Measurements from ENCODE around the gene EXOC6B.
"Not testable (repeated sequence)": the region's sequence is repeated elsewhere in the genome, so short reads cannot be mapped to it uniquely, and the experiment has no call there.

EXOC6B gene

DNA sequence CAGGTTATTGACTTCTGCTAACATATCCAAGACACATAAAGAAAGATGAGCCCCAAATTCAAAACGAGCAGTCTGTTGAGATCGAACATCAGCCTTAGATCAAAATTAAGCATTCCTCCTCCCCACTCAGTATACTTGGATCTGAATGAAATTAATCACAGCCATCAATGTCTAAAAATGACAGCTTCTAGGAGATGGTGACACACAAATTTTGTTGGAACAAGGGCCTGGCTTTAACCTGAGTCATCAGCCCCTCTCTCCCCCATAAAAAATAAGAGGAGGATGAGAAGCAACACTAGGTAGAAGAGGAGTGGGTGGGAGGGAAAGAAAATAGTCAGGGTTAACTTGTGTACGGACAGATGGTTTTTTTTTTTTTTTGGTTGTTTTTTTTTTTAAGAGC, 223.1 kb downstream of the EXOC6B start:
- no peak for DNase-seq

DNA sequence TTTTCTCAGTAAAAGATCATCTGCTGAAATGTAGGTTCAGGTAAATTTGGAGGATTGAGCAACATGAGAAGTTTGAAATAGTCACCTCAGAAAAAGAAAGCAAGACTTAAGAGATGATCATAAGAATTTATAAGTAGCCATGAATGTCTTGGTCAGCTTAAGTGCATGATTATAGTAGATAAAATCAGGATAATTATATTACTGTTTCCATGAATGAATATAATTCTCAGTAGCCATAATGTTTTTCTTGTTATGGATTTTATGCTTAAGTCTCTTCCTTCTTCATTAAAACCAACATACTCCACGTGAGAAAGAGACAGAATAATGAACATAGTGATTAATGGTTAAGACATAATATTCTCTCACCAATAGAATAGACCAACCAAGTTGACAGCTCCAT, 223.7 kb downstream of the EXOC6B start:
- DNase-seq, result no peak

DNA sequence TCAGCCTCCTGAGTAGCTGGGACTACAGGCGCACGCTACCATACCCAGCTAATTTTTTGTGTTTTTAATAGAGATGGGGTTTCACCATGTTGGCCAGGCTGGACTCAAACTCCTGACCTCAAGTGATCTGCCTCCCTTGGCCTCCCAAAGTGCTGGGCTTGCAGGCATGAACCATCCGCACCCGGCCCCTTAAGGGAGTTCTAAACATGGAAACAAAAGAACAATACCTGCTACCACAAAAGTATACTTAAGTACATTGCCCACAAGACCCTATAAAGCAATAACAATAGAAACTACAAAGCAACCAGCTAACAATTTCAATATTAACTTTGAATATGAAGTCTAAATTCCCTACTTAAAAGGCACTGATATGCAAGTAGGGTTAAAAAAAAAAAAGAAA, 242.0 kb downstream of the EXOC6B start:
- DNase-seq, result not testable (repeated sequence)

DNA sequence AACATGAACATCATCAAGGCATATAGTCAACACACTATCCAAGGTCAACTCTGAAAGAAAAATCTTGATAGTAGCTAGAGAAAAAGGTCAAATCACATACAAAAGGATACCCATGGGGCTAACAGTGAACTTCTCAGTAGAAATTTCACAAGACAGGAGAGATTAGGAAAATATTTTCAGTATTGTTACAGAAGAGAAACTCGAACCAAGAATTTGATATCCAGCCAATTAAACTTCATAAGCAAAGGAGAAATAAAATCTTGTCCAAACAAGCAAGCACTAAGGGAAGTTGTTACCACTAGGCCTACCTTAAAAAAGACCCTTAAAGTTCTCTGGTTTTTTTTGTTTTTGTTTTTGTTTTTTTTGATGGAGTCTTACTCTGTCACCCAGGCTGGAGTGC, 242.5 kb downstream of the EXOC6B start:
- DNase-seq, result no peak

DNA sequence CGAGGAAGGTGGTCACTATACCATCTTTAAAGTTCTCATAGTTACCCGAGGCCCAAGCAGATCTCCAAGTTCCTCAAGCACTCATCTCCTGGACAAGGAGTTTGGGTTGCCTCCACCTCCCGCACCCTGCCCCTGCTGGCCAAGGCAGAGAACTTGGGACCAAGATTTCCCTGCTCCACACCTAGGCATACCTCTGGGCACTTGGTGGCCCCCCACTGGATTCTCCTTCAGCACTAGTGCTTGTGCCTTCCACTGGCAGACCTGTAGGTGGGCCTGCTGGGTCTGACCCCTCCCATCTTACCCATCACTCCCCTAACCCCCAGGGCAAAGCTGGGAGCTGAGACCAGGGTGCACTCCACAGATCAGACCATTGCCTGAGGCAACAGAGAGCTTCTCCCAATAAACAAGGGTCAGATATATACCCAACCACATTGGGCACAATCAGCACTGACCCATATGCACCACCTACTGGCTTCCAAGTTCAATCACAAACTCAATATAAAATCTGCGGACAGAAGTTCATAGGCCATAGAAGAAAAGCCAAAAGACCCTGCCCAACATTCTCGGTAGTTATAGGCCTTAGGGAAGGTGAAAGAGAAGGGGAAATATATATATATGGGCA, 244.2 kb downstream of the EXOC6B start:
- no peak for DNase-seq

DNA sequence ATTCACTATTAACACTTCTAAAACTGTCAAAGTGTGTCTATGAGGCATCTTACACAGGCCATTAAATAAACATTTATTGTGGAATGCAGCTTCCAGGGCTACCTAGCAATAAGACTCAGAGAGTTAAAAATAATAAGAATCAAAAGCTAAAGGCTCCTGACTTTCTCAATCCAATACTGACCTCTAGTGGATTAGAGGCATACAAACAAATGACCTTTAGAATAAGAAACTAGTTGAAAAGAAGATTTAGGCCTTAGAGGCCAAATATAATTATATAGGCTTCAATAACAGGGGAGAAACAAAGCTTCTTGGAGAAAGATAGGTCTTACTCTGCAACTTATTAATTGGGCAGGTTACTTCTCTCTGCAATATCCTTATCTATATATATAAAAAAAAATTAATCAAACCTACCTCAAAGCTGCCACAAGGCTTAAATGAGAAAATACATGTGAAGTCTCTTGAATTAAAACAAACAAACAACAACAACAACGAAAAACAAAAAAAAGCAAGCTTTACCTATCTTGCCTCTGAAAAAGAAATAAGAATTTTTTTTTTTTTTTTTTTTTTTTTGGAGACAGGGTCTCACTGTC, 246.1 kb downstream of the EXOC6B start:
- no peak for DNase-seq

DNA sequence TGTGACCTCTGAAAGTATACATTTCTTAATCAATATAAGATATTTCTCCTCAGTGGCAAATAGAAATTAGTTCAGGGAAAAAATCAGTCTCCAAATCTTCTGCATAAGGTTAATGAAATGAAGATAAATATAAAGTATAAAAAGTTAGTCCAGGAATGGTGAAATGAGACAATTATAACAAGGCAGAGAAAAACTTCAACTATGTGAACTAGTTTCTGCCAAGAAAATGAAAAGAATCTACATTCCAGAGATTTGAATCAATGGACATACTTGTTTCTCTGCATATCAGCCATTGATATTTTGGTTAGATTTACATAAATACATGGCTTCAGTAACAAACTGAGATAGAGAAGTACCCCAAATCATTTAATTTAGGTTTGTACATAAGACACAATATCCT, 249.0 kb downstream of the EXOC6B start:
- no peak for DNase-seq

DNA sequence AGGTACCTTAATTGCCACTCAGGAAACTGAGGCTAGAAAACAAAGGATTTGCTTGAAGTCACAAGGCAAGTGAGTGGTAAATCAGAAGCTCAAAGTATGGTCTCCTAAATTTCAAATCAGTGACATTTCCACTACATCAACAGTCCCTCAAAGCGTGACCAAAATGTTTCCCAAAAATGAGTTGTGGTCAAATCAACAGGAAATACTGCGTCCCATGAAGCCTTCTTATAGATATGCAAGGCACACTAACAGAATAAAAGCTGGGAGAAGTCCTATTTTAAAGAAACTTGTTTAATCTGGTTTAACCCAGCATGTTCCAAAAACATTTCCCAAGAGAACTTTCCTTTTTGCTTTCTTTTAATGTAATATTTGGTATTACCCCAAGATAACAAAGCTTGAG, 249.4 kb downstream of the EXOC6B start:
- no peak for DNase-seq

DNA sequence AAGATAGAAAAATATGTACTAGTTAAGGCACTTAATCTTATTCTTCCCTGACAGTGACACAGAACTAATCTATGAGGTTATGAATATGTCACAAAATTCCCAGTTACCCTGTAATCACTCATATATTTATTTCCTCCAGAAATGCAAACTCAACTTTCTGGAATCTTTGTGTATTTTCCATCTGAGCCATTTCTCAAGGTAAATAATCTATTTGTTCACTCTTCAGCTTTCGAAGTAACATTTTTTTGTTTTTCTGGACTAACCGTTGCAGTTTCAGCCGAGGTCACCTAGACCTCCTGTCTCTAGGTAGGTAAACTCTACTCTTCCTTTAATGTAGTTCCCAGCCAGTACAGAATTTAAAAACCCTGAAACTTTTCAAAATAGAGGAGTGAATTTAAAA, 250.9 kb downstream of the EXOC6B start:
- no peak for DNase-seq

DNA sequence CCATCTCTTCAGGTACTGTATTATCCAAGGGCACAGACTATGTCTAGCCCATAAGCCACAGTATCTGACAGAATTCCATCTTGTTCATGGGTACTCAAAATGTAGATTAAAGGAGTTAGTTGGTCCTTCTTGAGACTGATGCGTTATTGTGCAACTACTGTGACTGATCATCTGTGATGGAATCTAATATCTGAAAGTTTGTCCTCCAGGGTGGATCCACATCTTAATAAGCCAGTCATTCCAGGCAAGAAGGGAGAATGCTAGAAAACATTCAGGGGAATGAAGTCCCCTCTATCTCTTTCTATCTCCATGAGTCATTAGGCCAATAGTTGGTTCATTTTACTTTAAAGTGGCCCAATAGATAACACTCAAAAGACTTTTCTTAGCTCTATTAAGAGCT, 252.6 kb downstream of the EXOC6B start:
- DNase-seq, result no peak

DNA sequence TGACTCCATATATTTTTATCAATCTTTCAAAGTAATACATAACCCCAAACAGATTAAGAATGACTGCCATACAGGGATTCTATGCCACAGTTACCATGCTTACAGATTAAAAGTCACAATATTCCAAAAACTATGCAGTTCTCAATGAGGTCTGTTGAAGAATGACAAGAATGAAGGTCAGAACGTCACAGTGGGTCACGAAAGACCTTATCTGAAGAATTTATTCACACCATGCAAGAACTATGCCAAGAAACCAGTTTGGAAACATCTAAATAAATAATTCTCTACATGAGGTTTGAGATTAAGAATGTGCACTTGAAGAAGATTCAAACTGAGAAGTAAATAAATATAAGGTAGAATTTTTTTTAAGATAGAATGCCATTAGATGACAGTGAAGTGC, 253.3 kb downstream of the EXOC6B start:
- no peak for DNase-seq

DNA sequence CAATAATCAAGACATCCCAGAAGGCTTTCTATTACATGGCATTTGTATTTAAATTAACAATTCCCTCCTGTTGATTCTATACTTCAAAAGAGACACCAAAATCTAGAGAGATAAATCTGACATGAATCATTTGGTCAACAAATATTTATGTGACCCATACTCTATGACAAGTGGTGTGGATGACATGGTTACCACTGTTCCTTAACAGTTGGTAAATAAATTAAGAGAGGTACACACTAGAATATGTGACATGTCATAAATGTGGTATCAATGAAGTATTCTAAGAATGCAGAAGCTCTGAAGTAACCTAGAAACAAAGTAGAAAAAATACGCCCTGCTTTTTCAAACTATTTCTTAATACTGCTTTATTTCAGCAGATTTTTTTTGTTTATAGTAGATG, 255.4 kb downstream of the EXOC6B start:
- DNase-seq, result no peak

DNA sequence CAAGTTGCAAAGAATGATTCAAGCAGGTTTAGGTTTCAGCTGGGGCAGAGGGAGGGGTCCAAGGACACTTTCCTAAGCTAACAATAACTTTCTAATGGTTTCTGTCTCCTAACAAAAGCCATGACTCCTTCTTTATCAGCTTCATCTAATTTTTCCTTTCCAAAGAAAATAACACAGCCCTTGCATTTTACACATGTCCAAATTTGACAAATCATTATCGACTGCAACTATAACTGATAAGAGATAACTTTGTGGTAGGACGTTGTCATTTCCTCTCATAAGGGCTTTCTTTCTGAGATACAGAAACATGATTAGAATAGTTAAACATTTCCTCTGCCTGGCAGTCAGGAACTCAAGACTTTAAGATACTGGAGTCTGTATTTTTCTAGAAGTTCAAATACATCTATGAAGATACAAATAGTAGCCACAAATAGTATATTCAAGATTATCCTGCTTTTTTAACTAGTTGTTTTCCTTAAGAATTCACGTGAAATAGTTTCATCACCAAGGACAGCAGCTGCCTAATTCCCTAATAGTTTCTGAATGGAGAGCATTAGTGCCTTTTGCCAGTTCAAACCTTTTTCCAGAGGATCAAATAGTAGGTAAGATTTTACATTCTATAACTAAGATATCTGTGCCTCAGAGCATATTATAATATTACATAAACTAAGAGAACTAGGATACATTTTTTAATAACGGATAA, 263.2 kb downstream of the EXOC6B start:
- no peak for DNase-seq

DNA sequence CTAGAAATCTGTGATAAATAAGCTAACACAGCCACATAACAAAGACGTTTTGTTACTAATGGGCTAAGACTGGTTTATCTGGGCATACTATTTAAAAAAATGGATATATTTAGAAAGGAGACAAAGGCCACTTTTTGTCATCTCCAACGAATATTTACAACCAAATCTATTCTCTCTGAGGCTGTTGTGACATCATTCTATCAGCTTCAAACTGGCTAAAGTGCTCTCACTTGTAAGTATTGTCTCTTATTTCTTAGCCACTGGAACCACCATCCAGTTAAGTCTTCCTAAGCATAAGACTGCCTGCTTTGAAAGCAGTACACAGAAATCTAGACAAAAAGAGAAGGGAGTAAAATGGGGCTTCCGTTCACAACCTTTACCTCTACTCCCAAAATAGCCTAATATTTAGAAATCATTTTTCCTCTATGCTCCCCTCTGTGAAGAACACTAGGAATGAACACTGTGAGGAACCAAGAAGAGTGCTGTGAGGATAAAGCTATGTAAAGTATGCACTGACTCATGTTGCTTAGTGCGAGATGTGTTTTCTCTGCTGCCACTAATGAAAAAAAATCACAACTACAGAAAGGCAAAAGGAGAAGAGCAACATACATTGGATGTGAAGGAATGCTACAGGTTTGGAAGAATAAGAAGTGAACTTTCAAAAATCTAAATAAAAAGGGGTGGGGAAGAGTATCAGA, 264.1 kb downstream of the EXOC6B start:
- DNase-seq, result no peak

DNA sequence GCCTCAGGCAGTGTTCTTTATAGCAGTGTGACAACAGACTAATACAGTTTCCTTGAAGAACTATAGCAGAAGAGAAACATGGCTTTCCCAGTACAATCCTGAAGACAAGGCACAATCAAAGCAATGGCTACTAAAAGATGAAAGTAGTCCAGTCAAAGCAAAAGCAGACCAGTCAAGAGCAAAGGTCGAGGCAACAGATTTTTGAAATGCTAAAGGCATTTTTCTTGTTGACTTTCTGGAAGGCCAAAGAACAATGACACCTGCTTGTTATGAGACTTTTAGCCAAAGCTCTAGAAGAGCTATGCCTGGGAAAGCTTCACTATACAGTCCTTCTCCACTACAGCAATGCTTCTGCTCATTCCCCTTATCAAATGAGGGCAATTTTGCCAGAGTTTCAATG, 269.9 kb downstream of the EXOC6B start:
- no peak for DNase-seq

DNA sequence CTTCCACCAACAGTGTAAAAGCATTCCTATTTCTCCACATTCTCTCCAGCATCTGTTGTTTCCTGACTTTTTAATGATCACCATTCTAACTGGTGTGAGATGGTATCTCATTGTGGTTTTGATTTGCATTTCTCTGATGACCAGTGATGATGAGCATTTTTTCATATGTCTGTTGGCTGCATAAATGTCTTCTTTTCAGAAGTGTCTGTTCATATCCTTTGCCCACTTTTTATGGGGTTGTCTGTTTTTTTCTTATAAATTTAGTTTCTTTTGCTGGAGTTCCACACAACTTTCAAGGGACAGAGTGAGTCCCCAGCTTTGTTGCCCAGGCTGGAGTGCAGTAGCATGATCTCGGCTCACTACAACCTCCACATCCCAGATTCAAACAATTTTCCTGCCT, 270.5 kb downstream of the EXOC6B start:
- DNase-seq, result not testable (repeated sequence)

DNA sequence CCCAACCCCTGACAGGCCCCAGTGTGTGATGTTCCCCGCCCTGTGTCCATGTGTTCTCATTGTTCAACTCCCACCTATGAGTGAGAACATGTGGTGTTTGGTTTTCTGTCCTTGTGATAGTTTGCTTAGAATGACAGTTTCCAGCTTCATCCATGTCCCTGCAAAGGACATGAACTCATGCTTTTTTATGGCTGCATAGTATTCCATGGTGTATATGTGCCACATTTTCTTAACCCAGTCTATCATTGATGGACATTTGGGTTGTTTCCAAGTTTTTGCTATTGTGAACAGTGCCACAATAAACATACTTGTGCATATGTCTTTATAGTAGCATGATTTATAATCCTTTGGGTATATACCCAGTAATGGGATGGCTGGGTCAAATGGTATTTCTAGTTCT, 270.9 kb downstream of the EXOC6B start:
- DNase-seq, result not testable (repeated sequence)

DNA sequence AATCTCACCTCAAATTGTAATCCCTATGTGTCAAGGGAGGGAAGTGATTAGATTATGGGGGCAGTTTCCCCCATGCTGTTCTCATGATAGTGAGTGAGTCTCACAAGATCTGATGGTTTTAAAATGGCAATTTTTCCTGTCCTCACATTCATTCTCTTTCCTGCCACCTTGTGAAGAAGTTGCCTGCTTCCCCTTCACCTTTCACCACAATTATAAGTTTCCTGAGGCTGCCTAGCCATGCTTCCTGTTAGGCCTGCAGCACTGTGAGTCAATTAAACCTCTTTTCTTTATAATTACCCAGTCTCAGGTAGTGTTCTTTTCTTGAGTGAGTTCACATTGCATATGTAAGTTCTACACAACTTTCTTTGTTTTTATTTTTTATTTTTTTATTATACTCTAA, 271.5 kb downstream of the EXOC6B start:
- no peak for DNase-seq

DNA sequence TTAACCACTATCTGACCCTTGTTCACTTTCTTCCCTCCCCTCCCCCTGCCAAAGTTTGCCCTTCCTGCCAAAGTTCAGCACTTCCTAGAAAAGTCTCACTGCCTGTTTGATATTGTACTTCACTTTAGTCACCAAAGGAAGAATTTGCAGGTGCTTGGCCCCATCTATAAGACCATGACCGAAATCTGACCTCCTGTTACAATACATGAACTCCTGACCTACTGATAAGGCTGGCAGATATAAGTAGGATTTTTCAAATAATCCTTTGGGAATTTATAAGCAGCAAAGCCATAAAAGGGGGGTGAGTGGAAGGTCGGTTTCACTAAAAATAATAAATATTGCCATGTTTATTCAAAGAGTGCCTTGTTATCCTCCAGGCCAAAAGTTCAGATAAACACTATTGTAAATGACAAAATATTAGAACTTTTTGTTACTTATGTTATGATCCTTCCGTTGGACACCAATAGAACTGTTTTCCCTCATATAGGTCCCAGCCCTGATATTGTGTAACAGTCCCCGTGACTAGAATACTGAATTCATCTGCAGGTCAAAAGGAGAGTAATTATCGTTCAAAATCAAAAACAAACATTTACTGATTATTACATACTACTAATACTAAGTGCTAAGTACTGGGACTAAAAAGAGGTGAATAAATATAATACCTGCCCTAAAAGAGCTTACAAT, 277.6 kb downstream of the EXOC6B start:
- no peak for DNase-seq

DNA sequence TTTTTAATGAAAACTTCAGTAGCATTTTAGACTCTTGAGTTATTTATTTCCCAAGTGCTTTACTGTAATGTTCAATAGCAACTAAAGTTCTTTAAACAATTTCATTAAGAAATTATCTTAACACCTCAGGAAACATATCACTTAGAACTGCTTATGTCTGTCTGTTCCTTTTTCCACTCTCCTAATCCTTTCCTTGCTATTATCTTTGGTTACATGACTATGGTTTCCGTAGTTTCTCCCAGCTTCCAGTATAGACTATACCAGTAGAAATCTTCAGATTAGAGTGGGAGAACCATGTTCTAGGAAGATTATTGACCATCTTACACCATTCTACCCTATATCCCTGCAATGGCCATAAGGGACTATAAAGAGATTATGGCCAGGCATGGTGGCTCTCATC, 280.0 kb downstream of the EXOC6B start:
- DNase-seq, result no peak

DNA sequence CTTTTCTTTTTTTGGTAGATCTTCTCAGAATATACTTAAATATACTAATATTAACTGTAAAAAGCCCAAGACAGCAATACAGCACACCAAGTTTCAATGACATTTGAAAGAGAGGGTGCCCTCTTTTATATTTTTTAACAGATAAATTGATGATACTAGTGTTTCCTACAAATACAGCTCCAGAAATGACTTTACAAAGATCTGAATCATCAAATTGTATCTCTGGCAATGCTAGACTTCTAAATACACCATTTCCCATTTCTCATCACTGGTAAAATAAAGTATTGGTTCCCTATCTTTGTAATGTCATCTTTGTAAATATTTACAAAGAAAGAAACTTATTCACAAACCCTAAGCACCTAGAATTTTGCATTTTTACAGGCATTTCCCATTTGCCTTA, 281.3 kb downstream of the EXOC6B start:
- no peak for DNase-seq

DNA sequence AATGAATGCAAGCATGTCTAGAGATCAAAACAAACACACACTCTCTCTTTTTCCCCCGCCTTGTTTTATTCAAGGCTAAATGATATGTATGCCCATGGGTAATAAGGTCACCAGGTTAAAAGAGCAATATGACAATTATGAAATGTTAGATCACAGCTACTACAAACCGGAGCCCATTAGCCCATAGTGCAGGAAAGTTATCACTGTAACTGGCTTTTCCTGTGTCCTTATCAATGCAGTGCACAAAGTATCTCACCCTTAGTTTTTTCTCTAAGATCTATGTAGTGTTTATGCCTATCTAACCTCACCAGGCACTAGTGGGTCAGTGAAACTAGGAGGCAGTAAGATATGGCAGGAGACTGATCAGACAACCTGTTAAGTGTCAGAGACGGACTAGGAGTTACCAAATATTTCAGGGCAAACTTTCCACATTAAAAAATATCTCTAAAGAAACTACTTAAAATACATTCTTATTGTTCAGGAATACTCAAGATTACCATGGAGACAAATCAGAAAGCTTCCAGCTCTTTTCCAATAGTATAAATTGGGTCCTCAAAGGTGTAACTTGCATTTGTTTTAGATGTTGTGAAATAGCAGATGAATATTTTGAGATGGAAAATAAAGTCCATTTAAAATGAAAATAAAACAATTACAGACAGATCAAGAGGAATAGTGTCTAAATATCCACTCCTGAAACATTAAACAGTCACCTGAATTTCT, 282.2 kb downstream of the EXOC6B start:
- no peak for DNase-seq

DNA sequence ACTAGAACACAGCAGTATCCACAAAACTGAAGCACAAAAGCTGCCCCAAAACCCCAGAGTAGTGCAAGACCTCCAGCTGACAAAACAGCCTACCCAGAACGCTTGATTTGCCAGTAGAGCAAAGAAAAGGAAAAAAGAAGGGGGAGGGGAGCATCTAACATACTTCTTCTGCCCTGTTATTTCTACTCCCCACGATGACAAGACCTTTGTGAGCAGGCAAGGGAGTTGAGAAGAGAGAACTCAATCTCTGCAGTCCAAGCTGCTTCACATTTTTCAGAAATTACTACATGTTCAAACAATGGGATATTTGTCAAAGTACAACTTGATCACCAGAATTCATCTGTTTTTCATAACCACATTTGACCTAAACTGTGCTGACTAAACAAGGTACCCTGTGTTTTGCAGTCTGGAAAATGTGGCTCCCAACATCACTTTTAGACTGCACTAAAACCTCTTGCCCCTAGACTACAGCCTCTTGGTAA, 286.7 kb downstream of the EXOC6B start:
- DNase-seq, result no peak

Data from activated gamma-delta T cell (primary cell).